LNCaP clone FGC (cell line): ENCODE measurements around the gene GDI2.

Experiments used
- DNase-seq: peaks from one replicate; pipeline ENCODE4 v3.0.0-alpha.2; 2011; ENCODE audit warnings: low read depth
- H3K4me3 ChIP-seq: 2 replicates; pipeline ENCODE4 v1.5.1; 2011; ENCODE audit warnings: mild to moderate bottlenecking, low read depth, low read length, control low read depth
- CTCF ChIP-seq: IDR thresholded peaks from 2 replicates; pipeline ENCODE4 v1.5.1; 2012; ENCODE audit warnings: mild to moderate bottlenecking; ENCODE audit not compliant: control insufficient read depth, insufficient read depth; ENCODE audit errors: extremely low read depth

The GDI2 gene

GRCh38 chr10:5774987-5775620 is 38.1 kb downstream of the GDI2 start:
- no peak for DNase-seq
- no peak overlapping the region for H3K4me3 ChIP-seq
- TF ChIP-seq CTCF, result no peak

- TF ChIP-seq CTCF, result no peak
- no peak for DNase-seq
- H3K4me3 ChIP-seq, result no peak overlapping the region
Measured at GRCh38 chr10:5766189-5766588, 47.0 kb downstream of the GDI2 start.

- no peak for DNase-seq
Measured at GRCh38 chr10:5765617-5766016, 47.6 kb downstream of the GDI2 start.

GRCh38 chr10:5764422-5765297 is 48.6 kb downstream of the GDI2 start:
- no peak overlapping the region for H3K4me3 ChIP-seq
- TF ChIP-seq CTCF, result no peak
- no peak for DNase-seq

More at GRCh38 chr10:5765617-5766016, 47.6 kb downstream of the GDI2 start:
- no peak for TF ChIP-seq CTCF
- H3K4me3 ChIP-seq, result no peak overlapping the region

GRCh38 chr10:5762531-5762930 is 50.7 kb downstream of the GDI2 start:
- peak; percentile 90 for DNase-seq
- no peak overlapping the region; the same call in 1 of the 2 replicates for H3K4me3 ChIP-seq
- no peak for TF ChIP-seq CTCF

DNA sequence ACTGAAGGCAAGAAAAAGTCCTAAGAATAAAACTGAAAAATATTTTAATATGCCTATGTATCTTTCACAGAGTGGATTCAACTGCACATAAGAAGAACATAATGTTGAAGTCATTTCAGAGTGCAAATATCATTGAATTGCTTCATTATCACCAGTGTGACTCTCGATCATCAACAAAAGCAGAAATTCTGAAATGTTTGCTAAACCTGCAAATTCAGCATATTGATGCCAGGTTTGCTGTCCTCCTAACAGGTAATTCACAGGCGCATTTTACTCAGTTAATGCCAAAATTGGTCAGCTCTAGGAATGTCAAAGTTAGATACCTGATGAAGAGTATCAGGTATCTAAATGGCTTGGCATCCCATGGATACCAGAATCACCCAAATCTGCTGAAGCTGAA is 52.0 kb downstream of the GDI2 start:
- no peak for DNase-seq
- H3K4me3 ChIP-seq, result no peak overlapping the region
- no peak for TF ChIP-seq CTCF
